NCI-H146 treated with DMSO at 0.1 percent for 48 hours (cell line): Measurements from ENCODE around the gene AATK.

ENCODE experiments used
- DNase-seq: peaks from one replicate; lab custom pipeline; 2025; ENCODE audit not compliant: unreplicated experiment; lab: John Stamatoyannopoulos, UW

The AATK gene

DNA sequence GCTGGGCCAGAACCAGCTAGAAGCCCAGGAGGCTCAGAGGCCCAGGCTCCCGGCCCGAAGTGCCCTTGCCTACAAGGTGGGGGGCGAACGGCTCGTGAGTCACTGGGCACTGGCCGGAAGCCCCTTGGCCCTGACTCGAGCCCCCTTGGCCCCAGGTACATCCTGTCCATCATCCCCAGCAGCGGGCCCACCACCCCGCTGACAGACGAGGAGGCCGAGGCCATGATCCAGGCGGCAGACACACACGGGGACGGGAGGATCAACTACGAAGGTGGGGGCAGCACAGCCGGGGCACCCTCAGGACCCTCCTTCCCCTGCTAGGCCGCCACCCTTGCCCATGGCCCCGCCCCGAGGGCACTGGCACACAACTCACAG lies 15.8 kb upstream of the AATK start:
- no peak for DNase-seq

- no peak for DNase-seq
Measured at GRCh38 chr17:81180836-81181810, 15.1 kb upstream of the AATK start.

DNA sequence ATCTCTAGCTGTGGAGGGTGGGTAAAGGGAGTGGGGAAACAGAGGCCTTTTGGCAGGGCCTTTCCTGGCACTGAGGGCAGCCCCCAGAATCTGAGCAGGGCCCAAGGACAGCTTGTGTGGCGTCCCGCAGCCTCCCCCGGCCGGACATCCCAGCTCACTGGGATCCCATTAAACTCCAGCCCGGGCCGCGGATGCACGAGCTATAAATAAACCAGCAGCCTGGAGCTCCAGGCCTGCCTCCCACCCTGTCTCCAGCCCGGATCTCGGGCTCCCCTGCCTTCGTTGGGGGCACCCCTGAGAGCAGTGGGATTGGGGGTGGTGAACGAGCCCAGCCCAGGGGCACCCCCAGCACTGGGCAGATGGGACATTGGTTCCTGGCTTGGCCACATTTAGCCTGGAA lies 13.8 kb upstream of the AATK start:
- no peak for DNase-seq

GRCh38 chr17:81179220-81179619 lies 13.2 kb upstream of the AATK start:
- no peak for DNase-seq

DNA sequence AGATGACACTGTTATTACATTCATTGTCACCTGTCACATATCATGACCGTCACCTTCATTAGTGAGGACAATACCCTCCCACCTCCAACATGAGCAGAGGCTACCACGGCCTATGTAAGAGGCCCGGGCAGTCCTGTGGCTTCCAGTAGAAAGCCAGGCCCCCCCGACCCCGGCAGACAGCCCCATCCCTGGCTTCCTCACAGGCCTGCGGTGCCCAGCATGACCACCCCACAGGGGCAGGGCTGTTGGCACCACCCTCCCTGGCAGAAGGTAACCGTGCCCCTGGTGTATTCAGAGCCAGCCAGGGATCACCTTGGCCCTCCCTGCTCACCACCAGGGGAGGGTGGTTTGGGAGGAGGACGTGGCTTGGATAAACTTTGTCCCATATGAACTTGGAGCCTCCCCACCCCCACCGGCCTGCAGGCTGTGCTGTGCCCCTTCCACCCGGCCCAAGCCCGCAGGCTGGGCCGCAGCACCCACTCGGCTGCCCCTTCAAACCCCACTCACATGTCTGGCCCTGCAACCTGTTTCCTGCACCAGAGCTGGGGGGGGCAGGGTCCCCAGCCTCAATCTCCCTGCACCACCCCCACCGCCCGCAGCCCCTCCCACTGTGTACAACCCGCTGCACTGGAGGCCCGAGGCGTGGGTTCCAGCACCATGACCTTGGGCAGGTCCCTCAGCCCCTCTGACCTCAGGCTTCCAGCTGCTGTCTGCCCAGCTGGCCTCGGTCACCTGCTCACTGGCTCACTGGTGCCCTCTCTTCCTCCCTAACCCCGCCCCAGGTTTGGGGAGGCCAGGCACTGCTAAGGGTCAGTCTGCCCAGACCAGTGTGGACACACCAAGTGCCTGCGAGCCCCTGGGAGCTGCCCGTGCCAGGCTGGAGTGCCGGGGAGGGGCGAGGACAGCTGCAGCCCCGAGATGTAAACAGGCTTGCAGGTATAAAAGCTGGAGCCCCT lies 12.4 kb upstream of the AATK start:
- DNase-seq = no peak

- DNase-seq = no peak
Measured at GRCh38 chr17:81176666-81177065, 10.6 kb upstream of the AATK start.

- DNase-seq = no peak
Measured at GRCh38 chr17:81173762-81174155, 7.7 kb upstream of the AATK start.

DNA sequence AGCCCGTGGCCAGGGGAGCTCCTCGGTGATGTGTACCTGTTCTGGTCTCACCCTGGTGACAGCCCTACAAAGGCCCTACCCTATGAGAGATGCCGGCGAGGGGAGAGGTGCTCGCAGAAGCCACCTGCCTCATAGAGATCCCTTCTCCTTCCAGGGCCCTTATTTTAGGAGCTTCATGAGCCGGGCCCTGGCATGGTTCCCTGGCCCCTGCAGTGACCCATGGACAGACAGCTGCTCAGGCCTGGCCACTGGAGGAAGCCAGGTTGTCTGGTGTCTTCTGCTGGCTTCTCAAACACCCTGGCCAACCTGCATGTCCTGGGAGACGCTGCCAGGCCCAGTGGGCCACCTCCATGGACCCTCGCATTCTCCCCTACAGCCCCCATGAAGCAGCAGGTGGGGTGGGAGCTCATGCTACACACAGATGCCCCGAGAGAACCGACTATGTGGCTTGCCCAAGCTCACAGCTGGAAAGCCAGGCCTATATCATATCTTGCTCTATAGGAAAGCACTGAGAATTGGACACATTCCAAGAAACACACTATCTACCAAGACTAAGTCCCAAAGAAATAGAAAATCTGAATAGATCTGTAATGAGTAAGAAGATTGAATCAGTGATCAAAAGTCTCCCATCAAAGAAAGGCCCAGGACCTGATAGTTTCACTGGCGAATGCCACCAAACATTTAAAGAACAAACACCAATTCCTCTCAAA lies 7.2 kb upstream of the AATK start:
- no peak for DNase-seq

DNA sequence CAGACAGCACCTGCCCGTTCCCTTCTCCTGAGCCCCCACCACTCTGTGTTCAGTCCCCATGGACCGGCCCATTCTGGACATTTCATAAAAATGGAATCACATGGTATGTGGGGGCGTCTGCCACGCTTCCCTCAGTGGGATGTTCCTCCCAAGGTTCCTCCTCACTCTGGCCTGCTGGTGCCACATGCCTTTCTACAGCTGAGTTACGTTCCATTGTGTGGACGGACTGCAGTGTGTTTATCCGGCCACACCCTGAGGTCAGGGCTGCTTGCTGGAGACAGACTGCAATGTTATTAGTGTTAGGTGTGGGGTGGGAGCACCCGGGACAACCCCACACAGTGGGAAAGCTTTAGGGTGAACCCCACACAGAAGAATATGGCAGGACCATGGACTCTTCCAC lies 5.9 kb upstream of the AATK start:
- DNase-seq = no peak

DNA sequence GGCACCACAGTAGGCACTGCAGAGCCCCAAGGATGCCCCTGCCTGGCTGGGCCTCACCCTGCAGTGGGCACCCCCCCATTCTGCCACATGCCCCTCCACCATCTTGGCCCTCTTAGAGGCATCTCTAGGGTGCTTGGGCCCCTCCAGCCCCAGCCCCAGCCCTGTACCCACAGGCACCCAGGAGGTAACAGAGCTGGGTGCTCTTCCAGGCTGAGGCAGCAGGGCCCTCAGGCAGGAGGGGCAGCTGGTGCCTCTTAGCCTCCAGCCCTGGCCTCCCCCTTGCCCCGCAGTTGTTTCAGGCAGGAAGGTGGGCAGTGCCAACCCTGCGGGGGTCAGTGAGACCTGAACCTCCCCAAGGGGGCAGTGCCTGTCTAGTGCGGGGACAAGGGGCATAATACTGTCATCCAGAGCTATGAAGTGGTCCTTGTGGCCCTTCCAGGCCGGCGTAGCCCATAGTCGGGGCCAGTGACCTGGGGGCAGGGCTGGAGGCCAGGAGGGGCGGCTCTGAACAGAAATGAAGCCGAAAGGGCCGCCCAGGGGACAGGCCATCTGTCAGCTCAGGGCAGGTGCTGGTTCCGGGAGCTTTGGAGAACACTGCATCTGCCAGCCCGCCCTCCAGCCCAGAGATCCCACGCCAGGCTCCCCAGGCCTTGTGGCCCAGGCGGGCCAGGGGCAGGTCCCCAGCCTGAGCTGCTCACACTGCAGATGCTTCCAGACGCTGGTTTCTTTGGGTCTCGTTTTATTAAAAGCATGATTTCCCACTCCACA lies 4.9 kb upstream of the AATK start:
- no peak for DNase-seq

GRCh38 chr17:81169870-81170309 lies 3.9 kb upstream of the AATK start:
- DNase-seq = no peak

DNA sequence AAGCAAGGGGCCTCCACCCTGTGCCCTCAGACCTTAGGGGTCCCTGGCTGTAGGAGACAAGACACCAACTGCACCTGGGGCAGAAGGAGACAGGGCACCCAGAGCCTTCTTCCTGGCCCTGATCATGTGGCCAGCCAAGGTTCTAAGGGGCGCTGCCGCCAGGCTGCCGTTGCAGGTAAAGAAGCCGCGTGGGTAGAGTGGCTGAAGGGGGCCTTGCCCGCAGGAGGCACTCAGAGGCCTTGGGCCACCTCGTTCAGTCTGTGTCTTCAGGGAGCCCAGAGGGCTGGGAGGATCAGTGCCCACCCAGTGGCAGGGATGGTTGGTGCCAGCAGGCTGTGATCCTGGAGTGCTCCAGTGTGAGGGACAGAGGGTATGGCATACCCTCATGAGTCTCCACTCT lies 1.6 kb upstream of the AATK start:
- DNase-seq = no peak

DNA sequence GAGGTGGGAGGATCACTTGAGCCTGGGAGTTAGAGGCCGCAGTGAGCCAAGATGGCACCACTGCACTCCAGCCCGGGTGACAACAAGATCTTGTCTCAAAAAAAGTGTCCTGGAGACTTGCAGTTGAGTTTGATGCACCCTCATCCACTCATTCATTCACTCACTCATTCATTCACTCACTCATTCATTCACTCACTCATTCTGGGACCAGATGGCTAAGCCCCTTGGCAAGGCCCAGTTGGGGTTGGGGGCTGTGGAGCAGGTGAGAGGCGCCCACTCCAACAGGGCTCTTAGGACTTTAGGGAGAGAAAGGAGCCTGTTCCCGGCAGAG lies 1.1 kb upstream of the AATK start:
- DNase-seq = no peak

DNA sequence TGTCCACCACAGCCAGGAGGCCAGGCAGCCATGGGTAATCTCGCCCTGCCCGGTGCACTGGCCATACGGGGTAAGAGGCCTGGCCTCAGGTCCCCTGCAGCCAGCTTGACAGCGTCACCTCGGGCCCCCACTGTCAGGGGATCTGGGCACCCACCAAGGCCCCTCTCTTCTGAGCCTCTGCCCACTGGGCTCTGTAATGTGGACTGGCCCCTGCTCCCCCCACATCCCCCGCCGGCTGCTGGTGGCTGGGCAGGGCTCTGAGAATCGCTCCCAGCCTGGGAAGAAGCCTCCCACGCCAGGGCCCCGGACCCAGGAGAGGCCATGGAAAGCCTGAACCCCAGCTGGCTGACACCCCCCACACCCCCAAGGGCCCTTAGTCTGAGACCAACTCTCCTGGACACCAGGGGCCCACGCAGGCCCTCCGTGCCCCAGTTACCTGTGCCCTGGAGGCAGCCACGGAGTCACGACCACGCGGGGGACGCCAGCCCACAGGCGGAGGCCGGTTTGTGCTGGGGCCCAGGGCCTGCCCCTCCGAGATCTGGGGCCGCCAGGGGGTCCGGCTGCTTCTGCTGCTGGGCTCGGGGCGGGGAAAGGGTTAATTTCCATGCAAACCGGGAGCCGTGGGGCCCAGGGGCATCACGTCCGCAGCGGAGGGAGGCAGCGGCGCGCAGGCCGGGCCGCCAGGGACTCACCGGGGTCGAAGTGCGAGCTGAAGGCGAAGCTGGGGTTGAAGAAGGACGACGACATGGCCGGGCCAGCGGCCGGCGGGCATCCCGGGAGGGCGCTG lies 582 bp downstream of the AATK start, which contains the start of gene PVALEF:
PVALEF (plus strand) TSS at position 262 of the 787 bp plus-strand sequence. CDS start 15,720 bp downstream, outside the sequence.
- no peak for DNase-seq

DNA sequence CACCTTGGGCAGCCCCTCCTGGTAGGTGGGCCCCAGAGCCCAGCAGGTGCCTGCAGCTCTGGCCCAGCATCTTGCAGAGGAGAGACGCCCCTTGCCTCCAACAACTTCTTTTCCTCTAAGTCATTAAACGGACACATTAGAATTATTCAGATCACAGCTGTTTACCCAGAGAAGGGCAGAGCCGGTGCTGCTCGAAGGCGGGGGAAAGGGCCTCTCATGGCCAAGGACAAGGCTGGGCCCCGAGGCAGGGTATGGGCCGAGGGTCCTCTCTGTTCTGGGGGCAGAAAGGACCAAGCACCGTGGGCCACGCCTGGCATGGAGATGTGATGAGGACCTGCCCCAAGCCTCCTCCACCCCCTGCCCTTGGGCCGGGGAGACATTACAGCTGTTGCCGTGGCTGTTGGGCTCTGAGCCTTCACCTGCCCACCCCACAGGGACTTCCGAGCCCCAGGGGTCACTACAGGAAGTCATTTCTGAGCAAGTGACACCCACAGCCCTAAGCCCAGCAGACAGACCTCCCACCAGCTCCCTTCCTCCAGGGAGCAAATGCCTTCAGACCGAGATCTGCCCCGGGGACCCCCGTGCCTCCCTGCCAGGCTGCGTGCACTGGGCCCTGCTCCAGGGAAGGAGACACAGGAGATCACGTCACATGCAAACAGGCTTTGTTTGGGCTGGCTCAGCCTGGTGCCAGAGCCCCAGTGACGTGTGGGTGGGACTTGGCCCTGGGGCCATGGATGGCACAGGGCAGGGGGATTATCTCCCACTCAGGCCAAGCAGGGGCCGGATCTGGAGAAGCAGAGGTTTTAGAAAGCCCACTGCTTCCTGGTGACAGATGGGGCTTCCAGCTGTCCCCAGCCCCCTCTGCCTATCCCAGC lies 1.4 kb downstream of the AATK start:
- DNase-seq = no peak

GRCh38 chr17:81163703-81164370 lies 2.2 kb downstream of the AATK start:
- DNase-seq = no peak

GRCh38 chr17:81163051-81163695 lies 2.8 kb downstream of the AATK start:
- DNase-seq = no peak

DNA sequence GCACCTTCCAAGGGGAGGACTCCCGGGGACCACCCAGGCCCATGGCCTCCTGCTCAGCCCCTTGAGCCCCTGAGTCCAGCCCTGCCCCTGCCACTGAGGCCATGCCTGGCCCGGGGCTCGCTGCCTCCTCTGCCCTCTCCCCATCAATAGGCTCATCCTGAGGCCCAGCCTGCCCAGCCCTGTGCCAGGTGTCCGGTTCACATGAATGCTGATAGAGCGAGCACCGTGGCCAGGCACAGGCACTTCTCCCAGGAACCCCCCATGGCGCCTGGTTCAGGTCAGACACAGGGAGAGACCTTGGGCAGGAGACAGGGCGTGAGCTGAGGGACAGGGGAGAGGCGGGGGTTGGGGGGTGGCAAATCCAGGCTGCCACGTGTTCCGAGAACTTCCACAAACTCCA lies 3.5 kb downstream of the AATK start:
- no peak for DNase-seq
